Stimulated activated memory B cell treated with anti-CD40 and anti-IgM and Interleukin-4, amounts not matched to agents 10 μg/mL and 1 μg/mL and 100 μg/mL, for 72 hours (primary cell): ENCODE results near the gene TMEM196.
"Not testable (repeated sequence)": the region's sequence is repeated elsewhere in the genome, so short reads cannot be mapped to it uniquely, and the experiment has no call there.

Source experiments
- ATAC-seq: fragments of 150-1000 bp; cut with Tn5 transposase; 2 replicates; pipeline ENCODE4 v1.10.0; 2021
- H3K27ac Mint-ChIP-seq: one replicate; pipeline ENCODE4 v1.8.0; 2022; ENCODE audit warnings: mild to moderate bottlenecking, mixed read lengths
- H3K27me3 Mint-ChIP-seq: one replicate; pipeline ENCODE4 v1.8.0; 2022; ENCODE audit warnings: mixed read lengths
- H3K36me3 Mint-ChIP-seq: one replicate; pipeline ENCODE4 v1.8.0; 2022; ENCODE audit warnings: mixed read lengths
- H3K4me1 Mint-ChIP-seq: one replicate; pipeline ENCODE4 v1.8.0; 2022; ENCODE audit warnings: mixed read lengths
- H3K4me3 Mint-ChIP-seq: one replicate; pipeline ENCODE4 v1.8.0; 2022; ENCODE audit warnings: mild to moderate bottlenecking, moderate library complexity, mixed read lengths
- H3K9me3 Mint-ChIP-seq: one replicate; pipeline ENCODE4 v1.8.0; 2022; ENCODE audit warnings: mixed read lengths

TMEM196 gene

GRCh38 chr7:19744075-19744474 lies 29.3 kb downstream of the TMEM196 start:
- Mint-ChIP-seq H3K36me3 (no peaks in the 10 kb centered on the region), H3K27ac (no peak overlapping the region)

GRCh38 chr7:19728716-19729115 lies 44.7 kb downstream of the TMEM196 start:
- H3K27me3 Mint-ChIP-seq: peaks cover 39% of the 10 kb centered on the region
- no peaks in the 10 kb centered on the region for H3K9me3 Mint-ChIP-seq
- ATAC-seq: no peak
- H3K27ac Mint-ChIP-seq: no peak overlapping the region
- no peak overlapping the region for H3K4me3 Mint-ChIP-seq
- no peaks in the 10 kb centered on the region for H3K36me3 Mint-ChIP-seq
- no peaks in the 10 kb centered on the region for H3K4me1 Mint-ChIP-seq

More at GRCh38 chr7:19744075-19744474, 29.3 kb downstream of the TMEM196 start:
- Mint-ChIP-seq H3K4me3 (no peak overlapping the region), H3K9me3 (no peaks in the 10 kb centered on the region), H3K27me3 (no peaks in the 10 kb centered on the region), H3K4me1 (no peaks in the 10 kb centered on the region)
- no peak for ATAC-seq

GRCh38 chr7:19725770-19726169 lies 47.6 kb downstream of the TMEM196 start:
- H3K36me3 Mint-ChIP-seq: no peaks in the 10 kb centered on the region
- peaks cover 23% of the 10 kb centered on the region for H3K27me3 Mint-ChIP-seq
- H3K27ac Mint-ChIP-seq: no peak overlapping the region
- no peak overlapping the region for H3K4me3 Mint-ChIP-seq
- no peaks in the 10 kb centered on the region for H3K4me1 Mint-ChIP-seq
- ATAC-seq: no peak
- no peaks in the 10 kb centered on the region for H3K9me3 Mint-ChIP-seq

- ATAC-seq: no peak
- no peaks in the 10 kb centered on the region for H3K4me1 Mint-ChIP-seq
- H3K27ac Mint-ChIP-seq: no peak overlapping the region
- H3K27me3 Mint-ChIP-seq: no peaks in the 10 kb centered on the region
- no peaks in the 10 kb centered on the region for H3K9me3 Mint-ChIP-seq
- no peak overlapping the region for H3K4me3 Mint-ChIP-seq
- H3K36me3 Mint-ChIP-seq: no peaks in the 10 kb centered on the region
Observed at GRCh38 chr7:19715499-19715898, 57.9 kb downstream of the TMEM196 start.

- Mint-ChIP-seq H3K9me3 (no peaks in the 10 kb centered on the region), H3K27ac (no peak overlapping the region), H3K36me3 (no peaks in the 10 kb centered on the region), H3K4me1 (peaks cover 17% of the 10 kb centered on the region), H3K4me3 (no peak overlapping the region), H3K27me3 (no peaks in the 10 kb centered on the region)
- no peak for ATAC-seq
Observed at GRCh38 chr7:19713676-19714075, 59.7 kb downstream of the TMEM196 start.

GRCh38 chr7:19709249-19709578 lies 64.2 kb downstream of the TMEM196 start:
- no peak for ATAC-seq
- no peaks in the 10 kb centered on the region for H3K9me3 Mint-ChIP-seq
- no peaks in the 10 kb centered on the region for H3K27me3 Mint-ChIP-seq
- no peaks in the 10 kb centered on the region for H3K36me3 Mint-ChIP-seq
- H3K27ac Mint-ChIP-seq: peak overlapping the region; percentile 90
- H3K4me3 Mint-ChIP-seq: peak overlapping the region; percentile 94
- peaks cover 53% of the 10 kb centered on the region for H3K4me1 Mint-ChIP-seq

- ATAC-seq: peak; percentile 99
- Mint-ChIP-seq H3K27me3 (no peaks in the 10 kb centered on the region), H3K4me3 (peak within 1 kb of the TSS; percentile 94), H3K36me3 (peaks cover 1% of the 10 kb centered on the region), H3K9me3 (no peaks in the 10 kb centered on the region), H3K4me1 (peaks cover 53% of the 10 kb centered on the region), H3K27ac (peak within 1 kb of the TSS; percentile 90)
Observed at GRCh38 chr7:19708397-19709248, 64.8 kb downstream of the TMEM196 start, which contains the start of gene POLR1F. Gene POLR1F (minus strand): TSS chr7:19709037. CDS start chr7:19709016, 21 bp downstream.

- Mint-ChIP-seq H3K27ac (no peak overlapping the region), H3K36me3 (peaks cover 15% of the 10 kb centered on the region), H3K9me3 (no peaks in the 10 kb centered on the region), H3K27me3 (no peaks in the 10 kb centered on the region), H3K4me3 (peak overlapping the region; percentile 21), H3K4me1 (peaks cover 53% of the 10 kb centered on the region)
- ATAC-seq: no peak
Observed at GRCh38 chr7:19707240-19707639, 66.2 kb downstream of the TMEM196 start.

GRCh38 chr7:19705663-19706062 lies 67.8 kb downstream of the TMEM196 start:
- Mint-ChIP-seq H3K27me3 (no peaks in the 10 kb centered on the region), H3K4me1 (peaks cover 53% of the 10 kb centered on the region), H3K27ac (no peak overlapping the region), H3K9me3 (no peaks in the 10 kb centered on the region), H3K36me3 (peaks cover 25% of the 10 kb centered on the region), H3K4me3 (no peak overlapping the region)
- ATAC-seq: no peak

- Mint-ChIP-seq H3K27me3 (no peaks in the 10 kb centered on the region), H3K4me1 (peaks cover 14% of the 10 kb centered on the region), H3K27ac (no peak overlapping the region), H3K9me3 (no peaks in the 10 kb centered on the region), H3K4me3 (no peak overlapping the region), H3K36me3 (peaks cover 52% of the 10 kb centered on the region)
- no peak for ATAC-seq
Observed at GRCh38 chr7:19701471-19701870, 71.9 kb downstream of the TMEM196 start.

- ATAC-seq: no peak
- H3K4me3 Mint-ChIP-seq: no peak overlapping the region
- peaks cover 52% of the 10 kb centered on the region for H3K36me3 Mint-ChIP-seq
- no peaks in the 10 kb centered on the region for H3K9me3 Mint-ChIP-seq
- no peak overlapping the region for H3K27ac Mint-ChIP-seq
- no peaks in the 10 kb centered on the region for H3K27me3 Mint-ChIP-seq
- peaks cover 9% of the 10 kb centered on the region for H3K4me1 Mint-ChIP-seq
Observed at GRCh38 chr7:19700936-19701335, 72.5 kb downstream of the TMEM196 start.

GRCh38 chr7:19698331-19698730 lies 75.1 kb downstream of the TMEM196 start:
- no peaks in the 10 kb centered on the region for H3K4me1 Mint-ChIP-seq
- ATAC-seq: no peak
- H3K4me3 Mint-ChIP-seq: no peak overlapping the region
- H3K36me3 Mint-ChIP-seq: peaks cover 54% of the 10 kb centered on the region
- H3K27me3 Mint-ChIP-seq: no peaks in the 10 kb centered on the region
- H3K27ac Mint-ChIP-seq: no peak overlapping the region
- no peaks in the 10 kb centered on the region for H3K9me3 Mint-ChIP-seq

GRCh38 chr7:19696926-19697325 lies 76.5 kb downstream of the TMEM196 start:
- Mint-ChIP-seq H3K4me1 (no peaks in the 10 kb centered on the region), H3K27me3 (no peaks in the 10 kb centered on the region), H3K36me3 (peaks cover 40% of the 10 kb centered on the region), H3K27ac (no peak overlapping the region), H3K9me3 (no peaks in the 10 kb centered on the region), H3K4me3 (no peak overlapping the region)
- ATAC-seq: no peak

GRCh38 chr7:19692111-19692828 lies 81.1 kb downstream of the TMEM196 start:
- H3K4me1 Mint-ChIP-seq: no peaks in the 10 kb centered on the region
- no peaks in the 10 kb centered on the region for H3K27me3 Mint-ChIP-seq
- no peaks in the 10 kb centered on the region for H3K9me3 Mint-ChIP-seq
- H3K27ac Mint-ChIP-seq: no peak overlapping the region
- ATAC-seq: peak; percentile 47
- H3K36me3 Mint-ChIP-seq: peaks cover 7% of the 10 kb centered on the region
- H3K4me3 Mint-ChIP-seq: no peak overlapping the region

GRCh38 chr7:19690736-19691135 lies 82.7 kb downstream of the TMEM196 start:
- no peak overlapping the region for H3K27ac Mint-ChIP-seq

GRCh38 chr7:19689130-19689529 lies 84.3 kb downstream of the TMEM196 start:
- not testable (repeated sequence) for H3K27me3 Mint-ChIP-seq, ATAC-seq, H3K4me3 Mint-ChIP-seq, H3K9me3 Mint-ChIP-seq, H3K36me3 Mint-ChIP-seq, H3K27ac Mint-ChIP-seq, H3K4me1 Mint-ChIP-seq

More at GRCh38 chr7:19690736-19691135, 82.7 kb downstream of the TMEM196 start:
- Mint-ChIP-seq H3K36me3 (peaks cover 6% of the 10 kb centered on the region), H3K4me3 (no peak overlapping the region), H3K4me1 (no peaks in the 10 kb centered on the region), H3K9me3 (no peaks in the 10 kb centered on the region), H3K27me3 (no peaks in the 10 kb centered on the region)
- no peak for ATAC-seq
